Measurements from ENCODE around the gene CEP68. TPM values are rescaled to one million over a fixed set of nuclear protein-coding genes. Genes with fewer than 3 reads are reported as not detected.

Gene CEP68
- total and polyA plus RNA-seq, 4 experiments from 2014 or later = 19.9 to 59.9 (median 43.0) TPM

DNA sequence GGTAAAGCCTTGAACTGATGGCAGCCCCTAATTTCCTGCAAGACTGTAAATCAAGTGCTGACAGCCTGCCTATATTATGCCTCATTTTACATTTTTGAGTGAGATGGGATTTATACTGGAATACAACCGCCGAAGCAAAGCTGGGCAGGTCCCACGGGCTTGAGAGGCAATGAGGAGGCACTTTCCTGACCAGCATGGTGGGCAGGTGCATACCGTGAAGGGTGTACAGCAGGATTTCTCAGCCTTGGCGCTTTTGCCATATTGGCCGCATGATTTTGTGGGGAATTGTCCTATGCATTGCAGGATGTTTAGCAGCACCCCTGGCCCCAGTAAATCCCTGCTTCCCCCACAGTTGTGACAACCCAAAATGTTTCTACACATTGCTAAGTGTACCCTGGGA lies 22.8 kb downstream of the CEP68 start:
- intact Hi-C loops (cut with micrococcal nuclease) = no loop called here
- Histone ChIP-seq H3K4me1 (ENCODE audit: insufficient read depth, low read length) (peaks cover 4% of the 10 kb centered on the region), H3K4me3 (ENCODE audit: low read length in 2 of 2) (no peak overlapping the region), H3K9me3 (ENCODE audit: control insufficient read depth in 1 of 2, low read length in 2 of 2) (no peaks in the 10 kb centered on the region), H3K36me3 (ENCODE audit: insufficient read depth, low read length) (peaks cover 42% of the 10 kb centered on the region), H3K27ac (ENCODE audit: low read depth, low read length) (no peak overlapping the region), H3K27me3 (ENCODE audit: insufficient read depth, low read length) (no peaks in the 10 kb centered on the region)
- no peak for DNase-seq
- CTCF ChIA-PET (ENCODE audit: partially characterized antibody) = interaction anchor here (0.9 to 2.8 kb wide), 3 partner anchors 14 to 748 kb away, joined by 3 to 8 read pairs (median 3); no protein-coding TSS in a partner anchor
- Mint-ChIP-seq H3K36me3 (peaks cover 22 to 68% of the 10 kb centered on the region in 2 donors), H3K4me3 (no peak overlapping the region), H3K27me3 (no peaks in the 10 kb centered on the region), H3K4me1 (peaks cover 3 to 11% (median 8%) of the 10 kb centered on the region in 4 donors), H3K27ac (peak overlapping the region in 4 of 7 donors; percentile 24 to 70 (median 60)), H3K9me3 (peaks cover 0 to 1% (median 0%) of the 10 kb centered on the region in 8 donors)
- POLR2A ChIA-PET (ENCODE audit: partially characterized antibody) = interaction anchor here (1.5 kb wide), 1 partner anchor 51 kb away, joined by 4 read pairs; the partner anchor contains the start of gene RAB1A

GRCh38 chr2:65081232-65081685 lies 25.0 kb downstream of the CEP68 start:
- CTCF ChIA-PET (ENCODE audit: partially characterized antibody) = interaction anchor here (1.2 kb wide), 1 partner anchor 49 kb away, joined by 3 read pairs; the partner anchor contains the start of gene RAB1A
- Mint-ChIP-seq H3K27ac (peak overlapping the region in 2 of 7 donors; percentile 37 to 57), H3K4me1 (peaks cover 3 to 9% (median 6%) of the 10 kb centered on the region in 4 donors), H3K9me3 (no peaks in the 10 kb centered on the region), H3K27me3 (no peaks in the 10 kb centered on the region), H3K4me3 (no peak overlapping the region), H3K36me3 (peaks cover 26 to 77% of the 10 kb centered on the region in 2 donors)
- no peaks in the 10 kb centered on the region for H3K27me3 ChIP-seq (ENCODE audit: insufficient read depth, low read length)
- H3K4me3 ChIP-seq (ENCODE audit: low read length in 2 of 2) = no peak overlapping the region
- H3K27ac ChIP-seq (ENCODE audit: low read depth, low read length) = no peak overlapping the region
- H3K4me1 ChIP-seq (ENCODE audit: insufficient read depth, low read length) = peaks cover 1% of the 10 kb centered on the region
- intact Hi-C loops (cut with micrococcal nuclease) = no loop called here
- no peak for DNase-seq
- peaks cover 59% of the 10 kb centered on the region for H3K36me3 ChIP-seq (ENCODE audit: insufficient read depth, low read length)
- POLR2A ChIA-PET (ENCODE audit: partially characterized antibody) = no interaction called here
- H3K9me3 ChIP-seq (ENCODE audit: control insufficient read depth in 1 of 2, low read length in 2 of 2) = no peaks in the 10 kb centered on the region

- Mint-ChIP-seq H3K4me3 (no peak overlapping the region), H3K9me3 (no peaks in the 10 kb centered on the region), H3K27ac (peak overlapping the region in 2 of 7 donors; percentile 11 to 52), H3K36me3 (peaks cover 41 to 85% of the 10 kb centered on the region in 2 donors), H3K4me1 (peaks cover 5 to 16% (median 11%) of the 10 kb centered on the region in 4 donors), H3K27me3 (no peaks in the 10 kb centered on the region)
- Histone ChIP-seq H3K4me1 (ENCODE audit: insufficient read depth, low read length) (no peaks in the 10 kb centered on the region), H3K36me3 (ENCODE audit: insufficient read depth, low read length) (peaks cover 51% of the 10 kb centered on the region), H3K9me3 (ENCODE audit: control insufficient read depth in 1 of 2, low read length in 2 of 2) (no peaks in the 10 kb centered on the region), H3K4me3 (ENCODE audit: low read length in 2 of 2) (no peak overlapping the region), H3K27ac (ENCODE audit: low read depth, low read length) (no peak overlapping the region), H3K27me3 (ENCODE audit: insufficient read depth, low read length) (no peaks in the 10 kb centered on the region)
- CTCF ChIA-PET (ENCODE audit: partially characterized antibody) = interaction anchor here (0.8 kb wide), 1 partner anchor 20 kb away, joined by 3 read pairs; no protein-coding TSS in a partner anchor
- POLR2A ChIA-PET (ENCODE audit: partially characterized antibody) = interaction anchor here (1.2 to 2.2 kb wide), 3 partner anchors 29 to 120 kb away, joined by 3 to 10 read pairs (median 9); partner anchors contain the start of genes CEP68 and RAB1A
- intact Hi-C loops (cut with micrococcal nuclease) = no loop called here
- DNase-seq = no peak
Observed at GRCh38 chr2:65085148-65085547, 28.9 kb downstream of the CEP68 start.

DNA sequence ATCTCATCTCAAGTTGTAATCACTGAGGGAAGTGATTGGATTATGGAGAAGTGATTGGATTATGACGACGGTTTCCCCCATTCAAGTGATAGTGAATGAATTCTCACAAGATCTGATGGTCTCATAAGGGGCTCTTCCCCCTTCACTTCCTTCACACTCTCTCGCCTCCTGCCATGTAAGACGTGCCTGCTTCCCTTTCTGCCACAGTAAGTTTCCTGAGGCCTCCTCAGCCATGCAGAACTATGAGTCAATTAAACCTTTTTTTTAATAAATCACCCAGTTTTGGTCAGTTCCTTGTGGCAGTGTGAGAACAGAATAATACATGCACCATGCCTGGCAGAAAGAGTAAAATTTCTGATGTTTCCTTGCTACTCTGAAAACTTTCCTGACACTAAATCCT lies 36.6 kb downstream of the CEP68 start:
- intact Hi-C loops (cut with micrococcal nuclease) = no loop called here
- POLR2A ChIA-PET (ENCODE audit: partially characterized antibody) = interaction anchor here (1.2 kb wide), 1 partner anchor 37 kb away, joined by 6 read pairs; the partner anchor contains the start of gene RAB1A
- Histone ChIP-seq H3K36me3 (ENCODE audit: insufficient read depth, low read length) (peaks cover 46% of the 10 kb centered on the region), H3K4me3 (ENCODE audit: low read length in 2 of 2) (no peak overlapping the region), H3K27me3 (ENCODE audit: insufficient read depth, low read length) (no peaks in the 10 kb centered on the region), H3K27ac (ENCODE audit: low read depth, low read length) (no peak overlapping the region), H3K4me1 (ENCODE audit: insufficient read depth, low read length) (no peaks in the 10 kb centered on the region), H3K9me3 (ENCODE audit: control insufficient read depth in 1 of 2, low read length in 2 of 2) (no peaks in the 10 kb centered on the region)
- peaks cover 42 to 72% of the 10 kb centered on the region in 2 donors for H3K36me3 Mint-ChIP-seq
- no peaks in the 10 kb centered on the region for H3K27me3 Mint-ChIP-seq
- no peak for DNase-seq
- H3K4me1 Mint-ChIP-seq = peaks cover 11 to 27% (median 23%) of the 10 kb centered on the region in 4 donors
- H3K9me3 Mint-ChIP-seq = no peaks in the 10 kb centered on the region
- CTCF ChIA-PET (ENCODE audit: partially characterized antibody) = no interaction called here
- no peak overlapping the region for H3K4me3 Mint-ChIP-seq
- H3K27ac Mint-ChIP-seq = peak overlapping the region in 6 of 7 donors; percentile 6 to 80 (median 39)

DNA sequence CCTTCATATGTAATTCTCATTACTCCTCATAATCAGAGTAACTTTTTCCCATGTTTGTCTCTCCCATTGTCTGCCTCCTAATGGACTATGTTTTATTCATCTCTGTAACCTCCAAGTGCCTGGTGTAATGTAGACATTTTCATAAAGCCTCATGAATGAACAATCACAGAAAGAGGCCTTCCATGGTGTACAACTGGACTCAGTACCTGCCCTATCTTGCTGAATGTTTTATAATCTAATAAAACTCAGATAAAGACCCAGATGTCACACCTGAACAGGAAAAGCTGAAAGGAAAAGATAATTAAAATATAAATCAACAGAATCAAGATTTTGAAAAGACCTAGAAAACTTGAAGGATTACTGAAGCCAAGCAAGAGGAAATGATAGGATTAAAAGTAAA lies 37.0 kb downstream of the CEP68 start:
- CTCF ChIA-PET (ENCODE audit: partially characterized antibody) = no interaction called here

DNA sequence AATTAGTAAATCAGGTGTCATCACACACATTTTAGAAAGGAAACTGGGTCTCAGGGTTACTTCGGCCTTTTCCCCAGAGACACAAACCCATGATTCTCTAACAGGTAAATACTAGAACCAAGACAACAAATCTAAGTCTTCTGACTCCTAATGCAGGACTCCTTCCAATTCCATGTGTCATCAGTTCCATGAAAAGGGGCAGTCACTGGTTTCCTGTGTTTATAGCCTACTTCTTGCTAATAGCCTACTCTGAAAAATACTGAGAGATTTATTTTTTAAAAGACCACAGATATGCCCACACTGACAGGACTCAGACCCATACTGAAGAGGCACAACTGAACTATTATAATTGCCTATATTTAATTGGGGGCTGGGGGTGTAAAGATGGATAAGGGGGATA lies 40.7 kb downstream of the CEP68 start:
- peak overlapping the region in 3 of 7 donors; percentile 2 to 59 (median 38) for H3K27ac Mint-ChIP-seq
- intact Hi-C loops (cut with micrococcal nuclease) = no loop called here
- H3K27me3 Mint-ChIP-seq = no peaks in the 10 kb centered on the region
- Histone ChIP-seq H3K4me3 (ENCODE audit: low read length in 2 of 2) (no peak overlapping the region), H3K4me1 (ENCODE audit: insufficient read depth, low read length) (no peaks in the 10 kb centered on the region), H3K27me3 (ENCODE audit: insufficient read depth, low read length) (no peaks in the 10 kb centered on the region), H3K9me3 (ENCODE audit: control insufficient read depth in 1 of 2, low read length in 2 of 2) (no peaks in the 10 kb centered on the region), H3K27ac (ENCODE audit: low read depth, low read length) (no peak overlapping the region), H3K36me3 (ENCODE audit: insufficient read depth, low read length) (peaks cover 33% of the 10 kb centered on the region)
- no peak overlapping the region for H3K4me3 Mint-ChIP-seq
- POLR2A ChIA-PET (ENCODE audit: partially characterized antibody) = no interaction called here
- CTCF ChIA-PET (ENCODE audit: partially characterized antibody) = no interaction called here
- peaks cover 11 to 32% (median 24%) of the 10 kb centered on the region in 4 donors for H3K4me1 Mint-ChIP-seq
- H3K9me3 Mint-ChIP-seq = no peaks in the 10 kb centered on the region
- no peak for DNase-seq
- peaks cover 31 to 67% of the 10 kb centered on the region in 2 donors for H3K36me3 Mint-ChIP-seq

More for the DNA sequence above, 37.0 kb downstream of the CEP68 start:
- H3K4me1 ChIP-seq (ENCODE audit: insufficient read depth, low read length) = no peaks in the 10 kb centered on the region
- H3K4me3 Mint-ChIP-seq = no peak overlapping the region
- POLR2A ChIA-PET (ENCODE audit: partially characterized antibody) = interaction anchor here (0.6 kb wide), 1 partner anchor 35 kb away, joined by 3 read pairs; no protein-coding TSS in a partner anchor
- intact Hi-C loops (cut with micrococcal nuclease) = no loop called here
- no peaks in the 10 kb centered on the region for H3K27me3 Mint-ChIP-seq
- no peak overlapping the region for H3K4me3 ChIP-seq (ENCODE audit: low read length in 2 of 2)
- peak overlapping the region in 6 of 7 donors; percentile 6 to 80 (median 36) for H3K27ac Mint-ChIP-seq
- H3K4me1 Mint-ChIP-seq = peaks cover 11 to 27% (median 23%) of the 10 kb centered on the region in 4 donors
- no peaks in the 10 kb centered on the region for H3K9me3 Mint-ChIP-seq
- DNase-seq = no peak
- no peak overlapping the region for H3K27ac ChIP-seq (ENCODE audit: low read depth, low read length)
- no peaks in the 10 kb centered on the region for H3K9me3 ChIP-seq (ENCODE audit: control insufficient read depth in 1 of 2, low read length in 2 of 2)
- H3K36me3 Mint-ChIP-seq = peaks cover 39 to 71% of the 10 kb centered on the region in 2 donors
- H3K27me3 ChIP-seq (ENCODE audit: insufficient read depth, low read length) = no peaks in the 10 kb centered on the region
- H3K36me3 ChIP-seq (ENCODE audit: insufficient read depth, low read length) = peaks cover 42% of the 10 kb centered on the region

- H3K4me1 ChIP-seq (ENCODE audit: insufficient read depth, low read length) = no peaks in the 10 kb centered on the region
- Mint-ChIP-seq H3K4me3 (no peak overlapping the region), H3K36me3 (peaks cover 28 to 60% of the 10 kb centered on the region in 2 donors), H3K9me3 (no peaks in the 10 kb centered on the region), H3K27ac (peak overlapping the region in 3 of 7 donors; percentile 23 to 39 (median 36)), H3K4me1 (peaks cover 11 to 28% (median 22%) of the 10 kb centered on the region in 4 donors), H3K27me3 (no peaks in the 10 kb centered on the region)
- no peak overlapping the region for H3K4me3 ChIP-seq (ENCODE audit: low read length in 2 of 2)
- H3K27ac ChIP-seq (ENCODE audit: low read depth, low read length) = no peak overlapping the region
- intact Hi-C loops (cut with micrococcal nuclease) = no loop called here
- ChIA-PET POLR2A (ENCODE audit: partially characterized antibody) (no interaction called here), CTCF (ENCODE audit: partially characterized antibody) (no interaction called here)
- no peaks in the 10 kb centered on the region for H3K27me3 ChIP-seq (ENCODE audit: insufficient read depth, low read length)
- no peaks in the 10 kb centered on the region for H3K9me3 ChIP-seq (ENCODE audit: control insufficient read depth in 1 of 2, low read length in 2 of 2)
- no peak for DNase-seq
- H3K36me3 ChIP-seq (ENCODE audit: insufficient read depth, low read length) = peaks cover 34% of the 10 kb centered on the region
Observed at GRCh38 chr2:65097844-65098243, 41.6 kb downstream of the CEP68 start.
